IMR-90 (cell line): ENCODE measurements around the gene RAX2. TPM values are rescaled to one million over a fixed set of nuclear protein-coding genes. Genes with fewer than 3 reads are reported as not detected.

Source experiments
- ATAC-seq: fragments of 200-7000 bp; cut with Tn5 transposase; 2 replicates; pipeline ENCODE4 v1.9.1; 2020; ENCODE audit warnings: low read depth, mild to moderate bottlenecking, moderate library complexity
- BruUV-seq: library from RNA; stranded (reverse); fragments of 400-500 nt; replicated peaks from 2 replicates; lab custom pipeline; 2021; lab: Mats Ljungman, UMichigan
- CTCF ChIA-PET: fragments of 300-600 bp; formaldehyde crosslinking; extraction: SDS; loops from one replicate; lab custom pipeline; 2021; ENCODE audit warnings: antibody characterized with exemption; lab: Yijun Ruan, JAX
- POLR2A ChIA-PET: fragments of 300-600 bp; sonication (Branson Sonifier 250); formaldehyde crosslinking; loops from one replicate; lab custom pipeline; 2022; ENCODE audit warnings: antibody characterized with exemption; ENCODE audit not compliant: unreplicated experiment; lab: Charles Lee
- DNase-seq: peaks from one replicate; pipeline ENCODE4 v3.0.0; 2013
- H2AFZ ChIP-seq: replicated peaks from 2 replicates; pipeline ENCODE3; 2013; ENCODE audit warnings: low read length, mild to moderate bottlenecking; ENCODE audit not compliant: poor library complexity
- H2AK5ac ChIP-seq: 2 replicates; pipeline ENCODE4 v1.6.1; 2013; ENCODE audit warnings: low read depth, low read length, inconsistent platforms
- H2AK9ac ChIP-seq: replicated peaks from 2 replicates; pipeline ENCODE3; 2013; ENCODE audit warnings: mild to moderate bottlenecking, low read depth, low read length, moderate library complexity; ENCODE audit not compliant: poor library complexity
- H2BK120ac ChIP-seq: 2 replicates; pipeline ENCODE4 v1.6.1; 2013; ENCODE audit warnings: low read depth, low read length, inconsistent platforms
- H2BK15ac ChIP-seq: 3 replicates; pipeline ENCODE4 v1.6.1; 2013; ENCODE audit warnings: low read depth, low read length, inconsistent platforms
- H2BK20ac ChIP-seq: 2 replicates; pipeline ENCODE4 v1.6.1; 2013; ENCODE audit warnings: low read depth, mild to moderate bottlenecking, inconsistent platforms, low read length, moderate library complexity
- H2BK5ac ChIP-seq: 2 replicates; pipeline ENCODE4 v1.6.1; 2013; ENCODE audit warnings: mild to moderate bottlenecking, low read depth, low read length, inconsistent platforms; ENCODE audit not compliant: poor library complexity, severe bottlenecking
- H3K14ac ChIP-seq: replicated peaks from 2 replicates; pipeline ENCODE4 v1.6.1; 2013; ENCODE audit warnings: low read depth, low read length, inconsistent platforms
- H3K18ac ChIP-seq: 2 replicates; pipeline ENCODE4 v1.6.1; 2013; ENCODE audit warnings: low read depth, low read length, control low read depth
- H3K23ac ChIP-seq: 2 replicates; pipeline ENCODE4 v1.6.1; 2013; ENCODE audit warnings: low read depth, low read length, inconsistent platforms
- H3K27ac ChIP-seq: 2 replicates; pipeline ENCODE4 v1.5.1; 2013; ENCODE audit warnings: mild to moderate bottlenecking, control low read depth, low read length; ENCODE audit not compliant: insufficient read depth
- H3K27me3 ChIP-seq: 2 replicates; pipeline ENCODE4 v1.6.1; 2013; ENCODE audit warnings: low read length; ENCODE audit not compliant: control insufficient read depth, insufficient read depth
- H3K36me3 ChIP-seq: 2 replicates; pipeline ENCODE4 v1.6.1; 2013; ENCODE audit warnings: low read length, mixed read lengths; ENCODE audit not compliant: control insufficient read depth, insufficient read depth
- H3K4ac ChIP-seq: 2 replicates; pipeline ENCODE4 v1.6.1; 2013; ENCODE audit warnings: low read depth, low read length, inconsistent platforms
- H3K4me1 ChIP-seq: 2 replicates; pipeline ENCODE4 v1.6.1; 2013; ENCODE audit warnings: low read length, mixed read lengths; ENCODE audit not compliant: control insufficient read depth, insufficient read depth
- H3K4me2 ChIP-seq: 2 replicates; pipeline ENCODE4 v1.6.1; 2013; ENCODE audit warnings: low read depth, mild to moderate bottlenecking, control low read depth, low read length, moderate library complexity
- H3K4me3 ChIP-seq: 2 replicates; pipeline ENCODE4 v1.5.1; 2013; ENCODE audit warnings: low read depth, mild to moderate bottlenecking, control low read depth, low read length, moderate library complexity; ENCODE audit not compliant: insufficient read depth
- H3K56ac ChIP-seq: 2 replicates; pipeline ENCODE4 v1.6.1; 2013; ENCODE audit warnings: low read length, inconsistent platforms; ENCODE audit not compliant: insufficient read depth; ENCODE audit errors: extremely low read depth
- H3K79me1 ChIP-seq, 2 experiments: 2 replicates each; pipeline ENCODE4 v1.6.1; 2013; ENCODE audit warnings: low read length in 2 of 2, inconsistent platforms in 1 of 2, low read depth in 1 of 2
- H3K9ac ChIP-seq: 2 replicates; pipeline ENCODE4 v1.6.1; 2013; ENCODE audit warnings: low read depth, low read length, control low read depth
- H3K9me1 ChIP-seq: 2 replicates; pipeline ENCODE4 v1.6.1; 2013; ENCODE audit warnings: low read length, inconsistent platforms; ENCODE audit not compliant: insufficient read depth
- H3K9me3 ChIP-seq: 2 replicates; pipeline ENCODE4 v1.6.1; 2013; ENCODE audit warnings: low read length; ENCODE audit not compliant: control insufficient read depth, insufficient read depth
- H4K20me1 ChIP-seq: 2 replicates; pipeline ENCODE4 v1.6.1; 2013; ENCODE audit warnings: low read length, inconsistent platforms; ENCODE audit not compliant: insufficient read depth
- H4K5ac ChIP-seq: 2 replicates; pipeline ENCODE4 v1.6.1; 2013; ENCODE audit warnings: mild to moderate bottlenecking, low read depth, low read length, control low read depth
- H4K8ac ChIP-seq, 2 experiments: 2 replicates each; pipeline ENCODE4 v1.6.1; 2013; ENCODE audit warnings: low read depth in 2 of 2, low read length in 2 of 2, control low read depth in 1 of 2, inconsistent platforms in 1 of 2
- H4K91ac ChIP-seq: 2 replicates; pipeline ENCODE4 v1.6.1; 2013; ENCODE audit warnings: low read depth, low read length, inconsistent platforms; ENCODE audit not compliant: insufficient read depth
- CHD1 ChIP-seq: IDR thresholded peaks from 2 replicates; pipeline ENCODE4 v1.6.1; 2012; ENCODE audit warnings: low read depth, low read length, improper control_type of control experiment
- CTCF ChIP-seq: conservative IDR thresholded peaks from 2 replicates; pipeline ENCODE4 v1.5.1; 2012; ENCODE audit warnings: mild to moderate bottlenecking, low read depth, low read length, improper control_type of control experiment
- ELK1 ChIP-seq: fragments of 150-350 bp; IDR thresholded peaks from 2 replicates; pipeline ENCODE4 v1.6.1; 2016; ENCODE audit warnings: low read depth, mild to moderate bottlenecking, low read length, moderate library complexity, borderline replicate concordance
- FOS ChIP-seq: fragments of 150-350 bp; IDR thresholded peaks from 2 replicates; pipeline ENCODE4 v1.6.1; 2016; ENCODE audit warnings: low read depth, low read length
- MXI1 ChIP-seq: IDR thresholded peaks from 2 replicates; pipeline ENCODE4 v1.6.1; 2012; ENCODE audit warnings: low read depth, mild to moderate bottlenecking, low read length, moderate library complexity, borderline replicate concordance
- NFE2L2 ChIP-seq: fragments of 150-350 bp; IDR thresholded peaks from 2 replicates; pipeline ENCODE4 v1.6.1; 2016; ENCODE audit warnings: low read depth, mild to moderate bottlenecking, low read length
- POLR2A ChIP-seq: IDR thresholded peaks from 2 replicates; pipeline ENCODE4 v1.6.1; 2012; ENCODE audit warnings: mild to moderate bottlenecking, low read depth, low read length
- RAD21 ChIP-seq: IDR thresholded peaks from 2 replicates; pipeline ENCODE4 v1.6.1; 2012; ENCODE audit warnings: low read length, improper control_type of control experiment
- RCOR1 ChIP-seq: IDR thresholded peaks from 2 replicates; pipeline ENCODE4 v1.6.1; 2012; ENCODE audit warnings: mild to moderate bottlenecking, low read length, improper control_type of control experiment; ENCODE audit not compliant: insufficient replicate concordance
- RFX5 ChIP-seq: IDR thresholded peaks from 2 replicates; pipeline ENCODE4 v1.8.0; 2012; ENCODE audit warnings: low read depth, mild to moderate bottlenecking, low read length, moderate library complexity
- SMC3 ChIP-seq: fragments of 150-350 bp; IDR thresholded peaks from 2 replicates; pipeline ENCODE4 v1.6.1; 2016; ENCODE audit warnings: low read depth, mild to moderate bottlenecking, antibody characterized with exemption, low read length, moderate library complexity
- WGBS, 2 experiments: methylation state at CpG; one replicate each; pipeline versions ENCODE4 v1.1.5 to v1.1.7; 2013; ENCODE audit warnings: missing lambda C conversion rate in 2 of 2; ENCODE audit not compliant: insufficient read length in 1 of 2; ENCODE audit errors: extremely low coverage in 2 of 2; 5-methylcytosine and 5-hydroxymethylcytosine counted together
- dilution Hi-C: fragments of 300-500 bp; cut with HindIII; formaldehyde crosslinking; loops from one replicate; pipeline ENCODE4 v1.14.3; 2018; ENCODE audit warnings: low sequenced_read_pairs; ENCODE audit not compliant: unreplicated experiment
- in situ Hi-C: fragments of 300-500 bp; cut with MboI; formaldehyde crosslinking; loops from 3 replicates; pipeline ENCODE4 v1.14.3; 2019; ENCODE audit warnings: low sequenced_read_pairs, inconsistent platforms, mixed read lengths
- intact Hi-C: fragments of 100-400 bp; cut with micrococcal nuclease; formaldehyde crosslinking; loops from 2 replicates; pipeline ENCODE4 v1.10.0; 2022
- polyA plus RNA-seq, 3 experiments: library from polyadenylated mRNA; depleted of rRNA; stranded (reverse); fragments of >200 nt; gene quantifications; 2 replicates each; pipeline ENCODE4 v1.2.3, GENCODE V29; 2012; ENCODE audit warnings: low replicate concordance in 1 of 3
- total RNA-seq: library from RNA; depleted of rRNA; stranded (reverse); fragments of >200 nt; gene quantifications from 2 replicates; pipeline ENCODE4 v1.2.3, GENCODE V29; 2012

RAX2 gene
- total and polyA plus RNA-seq, 2 of the 4 experiments (the other 2 are of a cell fraction): not detected

- Histone ChIP-seq H2BK120ac (no peak overlapping the region), H3K4ac (no peak overlapping the region), H4K91ac (no peak overlapping the region), H2BK15ac (no peak overlapping the region), H2AK9ac (no peak overlapping the region), H3K9ac (no peak overlapping the region), H3K79me1 (no peaks in the 10 kb centered on the region), H3K9me1 (peaks cover 5% of the 10 kb centered on the region), H2AFZ (no peak overlapping the region), H3K27ac (no peak overlapping the region), H2BK20ac (no peak overlapping the region), H3K27me3 (peaks cover 7% of the 10 kb centered on the region; the same call in 1 of the 2 replicates), H3K4me1 (no peaks in the 10 kb centered on the region), H4K20me1 (no peaks in the 10 kb centered on the region), H3K18ac (no peak overlapping the region), H2BK5ac (no peak overlapping the region), H3K36me3 (no peaks in the 10 kb centered on the region), H3K14ac (no peak overlapping the region), H3K9me3 (no peaks in the 10 kb centered on the region), H4K8ac (no peak overlapping the region), H3K4me2 (no peak overlapping the region), H3K4me3 (no peak overlapping the region), H4K5ac (no peak overlapping the region), H2AK5ac (no peak overlapping the region), H3K56ac (no peak overlapping the region), H3K23ac (no peak overlapping the region)
- no peak for DNase-seq
- no peak for ATAC-seq
- BruUV-seq: no TSS peak
- in situ Hi-C loops: no loop called here
- dilution Hi-C loops: no loop called here
- TF ChIP-seq CTCF: no peak
- no peak for TF ChIP-seq POLR2A
- no peak for TF ChIP-seq MXI1
- TF ChIP-seq ELK1: no peak
- TF ChIP-seq RCOR1: no peak
- no peak for TF ChIP-seq SMC3
- no peak for TF ChIP-seq RFX5
- no peak for TF ChIP-seq NFE2L2
- no peak for TF ChIP-seq RAD21
- no peak for TF ChIP-seq CHD1
- TF ChIP-seq FOS: no peak
- CTCF ChIA-PET: no interaction called here
- WGBS, 2 experiments: 76% methylated on average over 16 of the region's 33 CpGs; no CpG with 5 or more reads in 1 of the 2 experiments
- POLR2A ChIA-PET: no interaction called here
- intact Hi-C loops: no loop called here
These were observed 36.6 kb upstream of the RAX2 start for GRCh38 chr19:3808420-3809143.
